GM12878 (cell line): ENCODE results near the gene CRMP1. TPM values are rescaled to one million over a fixed set of nuclear protein-coding genes. Genes with fewer than 3 reads are reported as not detected.

Experiments
- ATAC-seq: fragments of 200-7000 bp; cut with Tn5 transposase; 3 replicates; pipeline ENCODE4 v1.9.1; 2020; ENCODE audit warnings: mild to moderate bottlenecking, moderate library complexity
- BruUV-seq: library from RNA; stranded (reverse); fragments of 400-500 nt; replicated peaks from 2 replicates; lab custom pipeline; 2021; lab: Mats Ljungman, UMichigan
- CTCF ChIA-PET: fragments of 300-600 bp; sonication (Branson Sonifier 250); formaldehyde crosslinking; extraction: SDS; loops from one replicate; lab custom pipeline; 2021; ENCODE audit warnings: inconsistent platforms; lab: Yijun Ruan, JAX
- POLR2A ChIA-PET: fragments of 350-600 bp; formaldehyde crosslinking; extraction: SDS; loops from one replicate; lab custom pipeline; 2021; ENCODE audit warnings: inconsistent platforms; lab: Charles Lee
- RAD21 ChIA-PET: fragments of 300-600 bp; sonication (Branson Sonifier 250); formaldehyde crosslinking; loops from one replicate; lab custom pipeline; 2023; ENCODE audit warnings: antibody characterized with exemption; ENCODE audit not compliant: unreplicated experiment; lab: Charles Lee
- SMC1A ChIA-PET: fragments of 300-600 bp; sonication (Branson Sonifier 250); formaldehyde crosslinking; loops from one replicate; lab custom pipeline; 2023; ENCODE audit not compliant: unreplicated experiment, uncharacterized antibody; lab: Charles Lee
- DNase-seq: peaks from one replicate; pipeline ENCODE4 v3.0.0-alpha.2; 2011; ENCODE audit warnings: low read depth, low spot score
- FAIRE-seq: peaks from 3 replicates; lab custom pipeline; 2011; peaks lifted over from hg19 to GRCh38; lab: Jason Lieb, UNC
- H2AFZ ChIP-seq: 2 replicates; pipeline ENCODE4 v1.6.0; 2011; ENCODE audit warnings: low read depth, low read length, control low read depth; ENCODE audit not compliant: control insufficient read depth
- H3K27ac ChIP-seq: 2 replicates; pipeline ENCODE4 v1.5.1; 2011; ENCODE audit warnings: control low read depth; ENCODE audit not compliant: control insufficient read depth, insufficient read depth
- H3K27me3 ChIP-seq, 2 experiments: replicated peaks in 1 of 2; 2 replicates each; pipeline versions ENCODE4 v1.6.0 to v1.6.1; 2011; ENCODE audit warnings: low read length in 1 of 2; ENCODE audit not compliant: control insufficient read depth in 2 of 2, insufficient read depth in 2 of 2
- H3K36me3 ChIP-seq, 2 experiments: 2 replicates each; pipeline ENCODE4 v1.5.1; 2011; ENCODE audit warnings: low read length in 1 of 2; ENCODE audit not compliant: control insufficient read depth in 2 of 2, insufficient read depth in 2 of 2
- H3K4me1 ChIP-seq: 2 replicates; pipeline ENCODE4 v1.6.1; 2011; ENCODE audit warnings: mild to moderate bottlenecking, low read length, moderate library complexity, mixed read lengths; ENCODE audit not compliant: control insufficient read depth, insufficient read depth
- H3K4me2 ChIP-seq: 2 replicates; pipeline ENCODE4 v1.6.0; 2011; ENCODE audit warnings: control low read depth; ENCODE audit not compliant: control insufficient read depth, insufficient read depth
- H3K4me3 ChIP-seq: fragments of 200-600 bp; sonication (generic); 2 replicates; pipeline ENCODE4 v1.5.1; 2016
- H3K79me2 ChIP-seq: 2 replicates; pipeline ENCODE4 v1.6.0; 2011; ENCODE audit warnings: low read length; ENCODE audit not compliant: control insufficient read depth, insufficient read depth
- H3K9ac ChIP-seq: 2 replicates; pipeline ENCODE4 v1.8.0; 2011; ENCODE audit warnings: low read length, control low read depth, mixed read lengths; ENCODE audit not compliant: control insufficient read depth, insufficient read depth
- H3K9me3 ChIP-seq: replicated peaks from 3 replicates; pipeline ENCODE4 v1.5.1; 2011; ENCODE audit warnings: mild to moderate bottlenecking, low read length; ENCODE audit not compliant: control insufficient read depth, insufficient read depth
- H4K20me1 ChIP-seq: 2 replicates; pipeline ENCODE4 v1.6.0; 2011; ENCODE audit not compliant: control insufficient read depth, insufficient read depth
- CBFB ChIP-seq: IDR thresholded peaks from 2 replicates; pipeline ENCODE4 v1.6.1; 2016; ENCODE audit warnings: antibody characterized with exemption, low read depth
- CBX5 ChIP-seq: sonication (generic); IDR thresholded peaks from 2 replicates; pipeline ENCODE4 v1.6.1; 2016; ENCODE audit warnings: low read depth, moderate library complexity, mild to moderate bottlenecking, inconsistent platforms
- CHD1 ChIP-seq: IDR thresholded peaks from 2 replicates; pipeline ENCODE4 v1.6.1; 2012; ENCODE audit warnings: low read depth, low read length, improper control_type of control experiment
- LARP7 ChIP-seq: fragments of 450-650 bp; IDR thresholded peaks from 2 replicates; pipeline ENCODE4 v1.6.1; 2017; ENCODE audit warnings: mild to moderate bottlenecking
- MXI1 ChIP-seq: fragments of 150-350 bp; IDR thresholded peaks from 2 replicates; pipeline ENCODE4 v1.6.1; 2011; ENCODE audit warnings: low read depth, mild to moderate bottlenecking, inconsistent platforms, low read length, improper control_type of control experiment
- MYC ChIP-seq: IDR thresholded peaks from 2 replicates; pipeline ENCODE4 v1.6.1; 2011; ENCODE audit warnings: mild to moderate bottlenecking, low read length, moderate library complexity, inconsistent platforms; ENCODE audit not compliant: insufficient read depth, insufficient replicate concordance, insufficient read length, severe bottlenecking
- NBN ChIP-seq: fragments of 450-650 bp; IDR thresholded peaks from 2 replicates; pipeline ENCODE4 v1.6.1; 2016
- NFXL1 ChIP-seq: fragments of 450-650 bp; IDR thresholded peaks from 2 replicates; pipeline ENCODE4 v1.6.1; 2017; ENCODE audit warnings: antibody characterized with exemption, mild to moderate bottlenecking, borderline replicate concordance
- SKIL ChIP-seq: fragments of 450-650 bp; IDR thresholded peaks from 2 replicates; pipeline ENCODE4 v1.6.1; 2017; ENCODE audit warnings: mild to moderate bottlenecking, low read depth, inconsistent platforms; ENCODE audit not compliant: poor library complexity, severe bottlenecking
- YBX1 ChIP-seq: fragments of 450-650 bp; IDR thresholded peaks from 2 replicates; pipeline ENCODE4 v1.6.1; 2016; ENCODE audit warnings: antibody characterized with exemption
- WGBS: methylation state at CpG from one replicate; pipeline ENCODE4 v1.1.6; 2016; ENCODE audit warnings: low lambda C conversion rate; ENCODE audit not compliant: insufficient replicate concordance, insufficient coverage; ENCODE audit errors: missing lambda C conversion rate; 5-methylcytosine and 5-hydroxymethylcytosine counted together
- in situ Hi-C: fragments of 300-500 bp; cut with MboI; formaldehyde crosslinking; loops from 9 replicates; pipeline ENCODE4 v1.14.3; 2018; ENCODE audit warnings: mixed read lengths
- intact Hi-C: fragments of 100-400 bp; cut with micrococcal nuclease; formaldehyde crosslinking; loops from one replicate; pipeline ENCODE4 v1.14.2; 2022; ENCODE audit not compliant: unreplicated experiment
- polyA plus RNA-seq, 11 experiments: library from polyadenylated mRNA; depleted of rRNA in 4 of 11; unstranded in 6 of 11; stranded (reverse) in 5 of 11; fragments of >200 nt; fragmentation: Nextera tagmentation in 4 of 11; fragmentation: Illumina TruSeq in 1 of 11; extraction: Ambion mirVana in 4 of 11; extraction: Trizol in 1 of 11; gene quantifications; 1 replicate in 1 of 11; 2 replicates in 10 of 11; pipeline versions ENCODE4 v1.2.1 to v1.2.3, GENCODE V29; 2011 to 2016; ENCODE audit warnings: inconsistent platforms in 2 of 11, missing spikeins in 2 of 11, low read depth in 1 of 11
- total RNA-seq, 4 experiments: library from RNA; depleted of rRNA in 3 of 4; stranded (reverse); fragments of >200 nt in 3 of 4; fragmentation: Illumina TruSeq in 1 of 4; extraction: Trizol in 1 of 4; gene quantifications; 2 replicates each; pipeline versions ENCODE4 v1.2.1 to v1.2.3, GENCODE V29; 2013 to 2021
- TF ChIP-seq, protein P1 (sequence below): IDR thresholded peaks from 2 replicates; pipeline ENCODE4 v1.6.1; 2012; ENCODE audit warnings: low read length, inconsistent platforms
- TF ChIP-seq, protein P2 (sequence below): fragments of 450-650 bp; IDR thresholded peaks from 2 replicates; pipeline ENCODE4 v1.6.1; 2018; ENCODE audit warnings: borderline replicate concordance, mild to moderate bottlenecking; ENCODE audit not compliant: partially characterized antibody

The CRMP1 gene
- total and polyA plus RNA-seq, 10 of the 15 experiments (the other 5 are each of a cell fraction or from before 2014, with no cell fraction given), result 0.03 to 1.4 (median 0.12) TPM; not detected in 2

- BruUV-seq, result no TSS peak
- SMC1A ChIA-PET, result no interaction called here
- WGBS, result 17% methylated on average over 8 of the region's 8 CpGs
- H3K4me2 ChIP-seq, result no peak overlapping the region
- no peaks in the 10 kb centered on the region for H3K27me3 ChIP-seq
- FAIRE-seq (no peak), ATAC-seq (no peak), DNase-seq (no peak)
- in situ Hi-C loops, result loop anchor here (10.0 kb wide), 3 partner anchors 411 to 1331 kb away; no protein-coding TSS in a partner anchor
- no peak for TF ChIP-seq LARP7
- no peak for TF ChIP-seq SKIL
- no peak for TF ChIP-seq MXI1
- no peak for TF ChIP-seq NBN
- no peak for TF ChIP-seq CBFB
- TF ChIP-seq, protein P1, sequence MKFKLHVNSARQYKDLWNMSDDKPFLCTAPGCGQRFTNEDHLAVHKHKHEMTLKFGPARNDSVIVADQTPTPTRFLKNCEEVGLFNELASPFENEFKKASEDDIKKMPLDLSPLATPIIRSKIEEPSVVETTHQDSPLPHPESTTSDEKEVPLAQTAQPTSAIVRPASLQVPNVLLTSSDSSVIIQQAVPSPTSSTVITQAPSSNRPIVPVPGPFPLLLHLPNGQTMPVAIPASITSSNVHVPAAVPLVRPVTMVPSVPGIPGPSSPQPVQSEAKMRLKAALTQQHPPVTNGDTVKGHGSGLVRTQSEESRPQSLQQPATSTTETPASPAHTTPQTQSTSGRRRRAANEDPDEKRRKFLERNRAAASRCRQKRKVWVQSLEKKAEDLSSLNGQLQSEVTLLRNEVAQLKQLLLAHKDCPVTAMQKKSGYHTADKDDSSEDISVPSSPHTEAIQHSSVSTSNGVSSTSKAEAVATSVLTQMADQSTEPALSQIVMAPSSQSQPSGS, result no peak
- TF ChIP-seq, protein P2, sequence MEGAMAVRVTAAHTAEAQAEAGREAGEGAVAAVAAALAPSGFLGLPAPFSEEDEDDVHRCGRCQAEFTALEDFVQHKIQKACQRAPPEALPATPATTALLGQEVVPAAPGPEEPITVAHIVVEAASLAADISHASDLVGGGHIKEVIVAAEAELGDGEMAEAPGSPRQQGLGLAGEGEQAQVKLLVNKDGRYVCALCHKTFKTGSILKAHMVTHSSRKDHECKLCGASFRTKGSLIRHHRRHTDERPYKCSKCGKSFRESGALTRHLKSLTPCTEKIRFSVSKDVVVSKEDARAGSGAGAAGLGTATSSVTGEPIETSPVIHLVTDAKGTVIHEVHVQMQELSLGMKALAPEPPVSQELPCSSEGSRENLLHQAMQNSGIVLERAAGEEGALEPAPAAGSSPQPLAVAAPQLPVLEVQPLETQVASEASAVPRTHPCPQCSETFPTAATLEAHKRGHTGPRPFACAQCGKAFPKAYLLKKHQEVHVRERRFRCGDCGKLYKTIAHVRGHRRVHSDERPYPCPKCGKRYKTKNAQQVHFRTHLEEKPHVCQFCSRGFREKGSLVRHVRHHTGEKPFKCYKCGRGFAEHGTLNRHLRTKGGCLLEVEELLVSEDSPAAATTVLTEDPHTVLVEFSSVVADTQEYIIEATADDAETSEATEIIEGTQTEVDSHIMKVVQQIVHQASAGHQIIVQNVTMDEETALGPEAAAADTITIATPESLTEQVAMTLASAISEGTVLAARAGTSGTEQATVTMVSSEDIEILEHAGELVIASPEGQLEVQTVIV, result no peak
- no peak for TF ChIP-seq CHD1
- no peak for TF ChIP-seq YBX1
- no peak for TF ChIP-seq MYC
- TF ChIP-seq NFXL1, result no peak
- TF ChIP-seq CBX5, result no peak
- POLR2A ChIA-PET, result no interaction called here
- RAD21 ChIA-PET, result no interaction called here
- no peaks in the 10 kb centered on the region for H4K20me1 ChIP-seq
- no peaks in the 10 kb centered on the region for H3K79me2 ChIP-seq
- no peak overlapping the region for H3K4me3 ChIP-seq
- H3K9ac ChIP-seq, result no peak overlapping the region
- CTCF ChIA-PET, result no interaction called here
- H3K4me1 ChIP-seq, result no peaks in the 10 kb centered on the region
- no peak overlapping the region for H2AFZ ChIP-seq
- peaks cover 0 to 3% of the 10 kb centered on the region in 2 experiments; a peak in 2 of 4 replicates for H3K36me3 ChIP-seq
- no peak overlapping the region for H3K27ac ChIP-seq
- intact Hi-C loops, result no loop called here
- H3K9me3 ChIP-seq, result no peaks in the 10 kb centered on the region
These were observed 76.8 kb downstream of the CRMP1 start for GRCh38 chr4:5816101-5816500.
